ENCODE measurements around the gene SNX25.

DNA sequence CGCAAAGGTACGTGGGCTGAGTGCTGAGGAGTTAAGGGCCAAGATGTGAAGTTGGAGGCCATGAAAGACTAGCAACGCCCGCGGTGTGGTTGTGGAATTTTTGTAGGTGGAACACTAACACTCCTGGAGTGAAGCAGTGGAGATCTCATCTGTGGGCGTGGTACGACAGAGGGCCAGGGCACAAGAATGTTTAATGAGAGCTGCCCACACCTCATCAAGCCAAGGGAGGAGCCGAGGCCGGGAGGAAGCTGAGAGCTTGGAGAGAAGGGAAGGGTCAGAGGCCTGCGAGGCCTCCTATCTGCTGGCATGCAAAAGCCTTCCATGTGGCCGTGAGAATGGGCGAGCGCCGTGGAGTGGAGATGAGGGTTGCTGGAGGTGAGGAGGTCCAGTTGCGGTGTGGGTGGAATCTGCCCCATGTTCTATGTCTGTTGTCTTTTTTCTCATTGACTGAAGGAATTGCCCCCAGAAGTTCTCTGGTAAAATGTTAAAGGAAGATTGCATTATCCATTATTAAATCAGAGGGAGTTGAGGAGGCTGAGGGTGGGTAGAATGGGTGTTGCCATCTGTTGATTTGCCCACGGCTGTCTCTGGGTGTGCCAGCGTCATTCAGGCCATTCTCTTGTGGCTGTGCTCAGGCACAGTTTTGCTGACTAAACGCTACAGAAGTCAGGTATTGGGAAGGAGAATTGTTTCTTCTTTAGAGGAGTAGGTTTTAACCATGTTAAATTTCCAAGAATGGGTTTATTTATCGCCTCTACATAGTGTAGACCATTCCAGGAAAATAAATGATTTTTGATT is 19.8 kb downstream of the SNX25 start:
- TF ChIP-seq POLR2AphosphoS5 (IDR thresholded peaks at IDR 0.05; ENCODE audit: low read depth, low read length): no peak
- TF ChIP-seq TAF1 (IDR thresholded peaks at IDR 0.05; ENCODE audit: borderline replicate concordance, insufficient read depth, low read length): no peak
- TF ChIP-seq SIN3A (IDR thresholded peaks at IDR 0.05; ENCODE audit: borderline replicate concordance, insufficient read depth, low read length): no peak
- no peak for TF ChIP-seq FOXP2 (optimal IDR thresholded peaks at IDR 0.05; ENCODE audit: borderline replicate concordance, extremely low read depth, extremely low read length, insufficient read depth)
- TF ChIP-seq, protein P1, sequence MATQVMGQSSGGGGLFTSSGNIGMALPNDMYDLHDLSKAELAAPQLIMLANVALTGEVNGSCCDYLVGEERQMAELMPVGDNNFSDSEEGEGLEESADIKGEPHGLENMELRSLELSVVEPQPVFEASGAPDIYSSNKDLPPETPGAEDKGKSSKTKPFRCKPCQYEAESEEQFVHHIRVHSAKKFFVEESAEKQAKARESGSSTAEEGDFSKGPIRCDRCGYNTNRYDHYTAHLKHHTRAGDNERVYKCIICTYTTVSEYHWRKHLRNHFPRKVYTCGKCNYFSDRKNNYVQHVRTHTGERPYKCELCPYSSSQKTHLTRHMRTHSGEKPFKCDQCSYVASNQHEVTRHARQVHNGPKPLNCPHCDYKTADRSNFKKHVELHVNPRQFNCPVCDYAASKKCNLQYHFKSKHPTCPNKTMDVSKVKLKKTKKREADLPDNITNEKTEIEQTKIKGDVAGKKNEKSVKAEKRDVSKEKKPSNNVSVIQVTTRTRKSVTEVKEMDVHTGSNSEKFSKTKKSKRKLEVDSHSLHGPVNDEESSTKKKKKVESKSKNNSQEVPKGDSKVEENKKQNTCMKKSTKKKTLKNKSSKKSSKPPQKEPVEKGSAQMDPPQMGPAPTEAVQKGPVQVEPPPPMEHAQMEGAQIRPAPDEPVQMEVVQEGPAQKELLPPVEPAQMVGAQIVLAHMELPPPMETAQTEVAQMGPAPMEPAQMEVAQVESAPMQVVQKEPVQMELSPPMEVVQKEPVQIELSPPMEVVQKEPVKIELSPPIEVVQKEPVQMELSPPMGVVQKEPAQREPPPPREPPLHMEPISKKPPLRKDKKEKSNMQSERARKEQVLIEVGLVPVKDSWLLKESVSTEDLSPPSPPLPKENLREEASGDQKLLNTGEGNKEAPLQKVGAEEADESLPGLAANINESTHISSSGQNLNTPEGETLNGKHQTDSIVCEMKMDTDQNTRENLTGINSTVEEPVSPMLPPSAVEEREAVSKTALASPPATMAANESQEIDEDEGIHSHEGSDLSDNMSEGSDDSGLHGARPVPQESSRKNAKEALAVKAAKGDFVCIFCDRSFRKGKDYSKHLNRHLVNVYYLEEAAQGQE (IDR thresholded peaks at IDR 0.05; ENCODE audit: insufficient read depth in 1 of 2, low read depth in 2 of 2, low read length in 2 of 2): no peak
